ENCODE data around the gene SLC13A4.

The SLC13A4 gene

DNA sequence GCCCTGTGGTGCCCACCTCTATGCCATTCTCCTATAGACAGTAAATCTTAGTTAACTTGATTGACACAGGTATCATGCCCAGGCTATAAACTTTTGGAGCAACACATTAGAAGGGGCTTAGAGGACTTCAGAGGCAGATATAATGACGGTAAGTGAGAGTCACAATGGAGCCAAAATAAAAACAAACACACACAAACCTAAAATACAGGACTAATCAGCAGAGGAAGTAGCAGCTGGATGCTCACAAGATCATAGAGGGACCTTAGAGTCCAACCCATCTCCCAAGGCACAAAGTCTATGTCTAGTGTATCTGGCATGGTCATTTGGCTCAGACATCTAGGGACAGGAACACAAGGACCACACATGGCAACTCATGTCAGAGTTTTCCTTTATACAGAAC, 12.3 kb downstream of the SLC13A4 start:
- H3K4me3 ChIP-seq (ENCODE audit: low read depth, low read length), result no peak overlapping the region
- no peak for TF ChIP-seq CTCF (IDR thresholded peaks at IDR 0.05; ENCODE audit: insufficient read depth, low read depth, low read length, missing control alignments)
- DNase-seq (ENCODE audit: low read depth), result no peak

DNA sequence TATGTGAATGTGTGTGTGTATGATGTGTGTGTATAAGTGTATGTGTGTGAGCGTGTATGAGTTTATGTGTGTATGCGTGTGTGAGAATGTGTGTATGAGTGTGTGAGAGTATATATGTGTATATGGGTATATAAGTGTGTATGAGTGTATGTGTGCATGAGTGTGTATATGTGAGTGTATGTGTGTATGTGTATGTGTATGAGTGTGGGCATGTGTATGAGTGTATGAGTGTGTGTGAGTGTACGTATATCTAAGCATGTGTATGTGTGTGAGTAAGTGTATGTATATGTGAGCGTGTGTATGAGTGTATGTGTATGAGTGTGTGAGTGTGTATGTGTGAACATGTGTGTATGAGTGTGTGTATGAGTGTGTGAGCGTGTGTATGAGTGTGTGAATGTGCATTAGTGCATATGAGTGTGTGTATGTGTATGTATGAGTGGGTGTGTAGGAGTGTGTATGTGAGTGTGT, 12.9 kb downstream of the SLC13A4 start:
- DNase-seq (ENCODE audit: low read depth), result no peak
- TF ChIP-seq CTCF (IDR thresholded peaks at IDR 0.05; ENCODE audit: insufficient read depth, low read depth, low read length, missing control alignments), result no peak
- no peak overlapping the region for H3K4me3 ChIP-seq (ENCODE audit: low read depth, low read length)

GRCh38 chr7:135714534-135715009, 13.4 kb downstream of the SLC13A4 start:
- DNase-seq (ENCODE audit: low read depth), result no peak
- H3K4me3 ChIP-seq (ENCODE audit: low read depth, low read length), result no peak overlapping the region
- TF ChIP-seq CTCF (IDR thresholded peaks at IDR 0.05; ENCODE audit: insufficient read depth, low read depth, low read length, missing control alignments), result no peak

- DNase-seq (ENCODE audit: low read depth), result no peak
- H3K4me3 ChIP-seq (ENCODE audit: low read depth, low read length), result no peak overlapping the region
- no peak for TF ChIP-seq CTCF (IDR thresholded peaks at IDR 0.05; ENCODE audit: insufficient read depth, low read depth, low read length, missing control alignments)
Observed at GRCh38 chr7:135713836-135714470, 14.0 kb downstream of the SLC13A4 start.

DNA sequence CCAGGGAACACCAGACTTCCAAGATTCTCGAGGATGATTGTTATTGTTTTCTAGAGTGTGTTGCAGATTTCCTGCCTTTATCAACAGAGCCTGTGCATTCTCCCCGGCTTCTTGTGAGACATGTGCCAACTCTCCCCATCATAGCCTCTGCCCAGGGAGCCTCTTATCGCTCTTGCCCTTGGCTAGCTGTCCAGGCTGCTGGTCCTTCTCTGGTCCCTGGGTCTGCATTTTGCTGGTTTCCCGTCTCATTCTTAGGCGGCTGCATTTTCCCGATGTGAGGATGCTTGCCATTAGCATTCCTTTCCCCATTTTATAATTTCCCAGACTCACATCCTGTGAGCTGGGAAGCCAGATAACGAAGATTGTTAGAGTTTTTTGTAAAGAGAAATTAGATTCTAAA, 15.2 kb downstream of the SLC13A4 start:
- no peak for TF ChIP-seq CTCF (IDR thresholded peaks at IDR 0.05; ENCODE audit: insufficient read depth, low read depth, low read length, missing control alignments)
- DNase-seq (ENCODE audit: low read depth), result no peak

DNA sequence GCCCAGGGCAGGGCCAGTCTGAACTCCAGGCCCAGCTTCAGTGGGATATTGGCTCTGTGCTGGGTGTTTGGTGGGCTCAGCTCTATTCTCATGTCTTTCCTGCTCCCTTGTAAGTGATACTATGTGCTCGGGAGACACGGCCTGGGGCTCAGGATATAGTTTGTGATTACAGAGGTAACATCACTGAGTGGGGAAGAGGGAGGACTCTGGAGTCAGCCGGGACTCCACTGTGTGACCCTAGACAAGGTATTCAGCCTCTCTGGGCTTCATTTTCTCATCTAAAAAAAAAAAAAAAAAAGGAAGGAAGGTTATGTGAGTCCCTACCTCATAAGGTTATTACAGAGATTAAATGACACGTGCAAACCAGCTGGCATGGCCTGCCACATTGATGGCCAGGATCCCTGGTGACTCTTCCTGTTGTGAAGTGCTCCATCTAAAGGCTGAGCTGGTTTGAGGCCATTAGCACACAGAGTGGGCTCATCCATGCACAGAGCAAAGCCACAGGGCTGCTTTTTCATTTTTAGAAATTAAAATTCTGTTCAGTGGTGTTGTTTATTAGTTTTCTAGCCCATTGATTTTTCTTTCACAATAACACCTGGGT, 15.7 kb downstream of the SLC13A4 start:
- peak; percentile 16 for DNase-seq (ENCODE audit: low read depth)
- no peak for TF ChIP-seq CTCF (IDR thresholded peaks at IDR 0.05; ENCODE audit: insufficient read depth, low read depth, low read length, missing control alignments)
- no peak overlapping the region for H3K4me3 ChIP-seq (ENCODE audit: low read depth, low read length)

More for the DNA sequence above, 15.2 kb downstream of the SLC13A4 start:
- H3K4me3 ChIP-seq (ENCODE audit: low read depth, low read length), result no peak overlapping the region

DNA sequence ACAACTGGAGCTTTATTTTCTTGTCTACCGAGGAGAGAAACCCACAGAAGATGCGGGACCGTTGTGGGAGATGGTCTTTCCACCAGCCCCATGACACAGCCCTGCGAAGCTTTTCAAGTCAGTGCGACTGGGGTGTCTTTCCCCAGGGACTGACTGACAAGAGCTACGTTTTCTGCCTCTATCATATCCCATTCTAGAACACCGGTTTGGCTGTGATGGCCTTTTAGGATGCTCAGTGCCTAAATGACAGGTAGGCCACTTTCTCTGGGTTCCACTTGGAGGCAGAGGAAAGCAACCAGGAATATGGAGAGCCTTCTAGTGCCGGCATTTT, 16.9 kb downstream of the SLC13A4 start:
- DNase-seq (ENCODE audit: low read depth), result no peak
- TF ChIP-seq CTCF (IDR thresholded peaks at IDR 0.05; ENCODE audit: insufficient read depth, low read depth, low read length, missing control alignments), result no peak

More for the DNA sequence above, 16.9 kb downstream of the SLC13A4 start:
- no peak overlapping the region for H3K4me3 ChIP-seq (ENCODE audit: low read depth, low read length)
